ENCODE results near the gene EBLN2.

Gene EBLN2

DNA sequence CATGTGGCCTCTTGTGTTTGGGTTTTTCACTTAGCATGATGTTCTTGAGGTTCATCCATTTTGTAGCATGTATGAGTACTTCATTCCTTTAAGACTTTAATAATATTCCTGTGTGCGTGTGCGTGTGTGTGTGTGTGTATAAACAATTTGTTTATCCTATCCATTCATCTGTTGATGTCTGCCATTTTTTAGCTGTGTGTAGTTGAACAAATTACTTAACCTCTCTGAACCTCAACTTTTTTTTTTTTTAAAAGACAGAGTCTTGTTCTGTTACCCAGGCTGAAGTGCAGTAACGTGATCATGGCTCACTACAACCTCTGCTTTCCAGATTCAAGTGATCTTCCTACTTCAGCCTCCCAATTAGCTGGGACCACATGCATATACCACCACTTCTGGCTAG, 47.3 kb downstream of the EBLN2 start:
- DNase-seq (ENCODE audit: low spot score), result no peak
- TF ChIP-seq, protein P1, sequence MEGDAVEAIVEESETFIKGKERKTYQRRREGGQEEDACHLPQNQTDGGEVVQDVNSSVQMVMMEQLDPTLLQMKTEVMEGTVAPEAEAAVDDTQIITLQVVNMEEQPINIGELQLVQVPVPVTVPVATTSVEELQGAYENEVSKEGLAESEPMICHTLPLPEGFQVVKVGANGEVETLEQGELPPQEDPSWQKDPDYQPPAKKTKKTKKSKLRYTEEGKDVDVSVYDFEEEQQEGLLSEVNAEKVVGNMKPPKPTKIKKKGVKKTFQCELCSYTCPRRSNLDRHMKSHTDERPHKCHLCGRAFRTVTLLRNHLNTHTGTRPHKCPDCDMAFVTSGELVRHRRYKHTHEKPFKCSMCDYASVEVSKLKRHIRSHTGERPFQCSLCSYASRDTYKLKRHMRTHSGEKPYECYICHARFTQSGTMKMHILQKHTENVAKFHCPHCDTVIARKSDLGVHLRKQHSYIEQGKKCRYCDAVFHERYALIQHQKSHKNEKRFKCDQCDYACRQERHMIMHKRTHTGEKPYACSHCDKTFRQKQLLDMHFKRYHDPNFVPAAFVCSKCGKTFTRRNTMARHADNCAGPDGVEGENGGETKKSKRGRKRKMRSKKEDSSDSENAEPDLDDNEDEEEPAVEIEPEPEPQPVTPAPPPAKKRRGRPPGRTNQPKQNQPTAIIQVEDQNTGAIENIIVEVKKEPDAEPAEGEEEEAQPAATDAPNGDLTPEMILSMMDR (IDR thresholded peaks at IDR 0.05; ENCODE audit: extremely low read depth, insufficient read depth, missing control alignments), result no peak
- in situ Hi-C loops (cut with MboI; ENCODE audit: low pct_unique_long_range_greater_than_20kb, low sequenced_read_pairs, unreplicated experiment), result loop anchor here (10.0 kb wide), 1 partner anchor 396 kb away; no protein-coding TSS in a partner anchor

DNA sequence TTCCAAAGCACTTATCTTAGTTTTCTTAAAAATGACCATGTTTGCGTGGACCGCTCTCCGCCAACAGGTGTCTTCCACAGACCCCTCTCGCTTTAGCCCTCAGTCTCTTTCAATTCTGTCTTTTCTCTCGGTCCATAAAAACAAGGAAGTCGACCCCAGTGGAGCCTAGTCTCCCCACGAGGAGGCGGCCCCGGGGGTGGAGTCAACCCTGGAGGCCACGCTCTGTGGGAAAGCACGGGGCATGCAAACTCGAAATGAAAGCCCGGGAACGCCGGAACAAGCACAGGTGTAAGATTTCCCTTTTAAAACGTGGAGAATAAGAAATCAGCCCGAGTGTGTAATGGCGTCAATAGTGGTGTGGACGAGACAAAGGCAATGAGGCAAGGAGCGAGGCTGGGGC, 49.1 kb downstream of the EBLN2 start:
- DNase-seq (ENCODE audit: low spot score), result no peak
- TF ChIP-seq, protein P1 (IDR thresholded peaks at IDR 0.05; ENCODE audit: extremely low read depth, insufficient read depth, missing control alignments), result no peak
- in situ Hi-C loops (cut with MboI; ENCODE audit: low pct_unique_long_range_greater_than_20kb, low sequenced_read_pairs, unreplicated experiment), result no loop called here
